Measurements from ENCODE around the gene CIB4.

CIB4 gene

GRCh38 chr2:26583381-26583911 is 57.7 kb downstream of the CIB4 start:
- no peak for FAIRE-seq
- no peak for DNase-seq (ENCODE audit: low spot score)

DNA sequence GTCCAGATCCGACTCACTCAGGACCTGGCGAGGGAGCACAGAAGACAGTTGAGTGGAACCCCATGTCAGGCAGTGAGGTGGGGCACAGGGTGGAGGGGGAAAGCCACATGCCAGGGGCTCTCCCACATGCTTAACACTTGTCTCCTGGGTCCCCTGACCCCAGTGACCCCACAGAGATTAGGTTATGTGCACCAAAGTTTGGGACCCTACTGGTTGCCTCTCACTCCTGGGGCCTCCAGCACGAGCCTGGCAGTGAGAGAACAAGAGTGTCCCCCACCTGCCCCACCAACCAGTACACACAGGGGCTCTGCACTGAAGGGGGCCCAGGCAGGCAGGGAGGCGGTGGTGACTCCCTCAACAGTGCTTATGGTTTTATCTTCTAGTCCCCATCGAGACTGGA is 58.3 kb downstream of the CIB4 start:
- FAIRE-seq (no peak), DNase-seq (ENCODE audit: low spot score) (no peak)

GRCh38 chr2:26581991-26582842 is 58.9 kb downstream of the CIB4 start:
- DNase-seq (ENCODE audit: low spot score) (no peak), FAIRE-seq (no peak)

DNA sequence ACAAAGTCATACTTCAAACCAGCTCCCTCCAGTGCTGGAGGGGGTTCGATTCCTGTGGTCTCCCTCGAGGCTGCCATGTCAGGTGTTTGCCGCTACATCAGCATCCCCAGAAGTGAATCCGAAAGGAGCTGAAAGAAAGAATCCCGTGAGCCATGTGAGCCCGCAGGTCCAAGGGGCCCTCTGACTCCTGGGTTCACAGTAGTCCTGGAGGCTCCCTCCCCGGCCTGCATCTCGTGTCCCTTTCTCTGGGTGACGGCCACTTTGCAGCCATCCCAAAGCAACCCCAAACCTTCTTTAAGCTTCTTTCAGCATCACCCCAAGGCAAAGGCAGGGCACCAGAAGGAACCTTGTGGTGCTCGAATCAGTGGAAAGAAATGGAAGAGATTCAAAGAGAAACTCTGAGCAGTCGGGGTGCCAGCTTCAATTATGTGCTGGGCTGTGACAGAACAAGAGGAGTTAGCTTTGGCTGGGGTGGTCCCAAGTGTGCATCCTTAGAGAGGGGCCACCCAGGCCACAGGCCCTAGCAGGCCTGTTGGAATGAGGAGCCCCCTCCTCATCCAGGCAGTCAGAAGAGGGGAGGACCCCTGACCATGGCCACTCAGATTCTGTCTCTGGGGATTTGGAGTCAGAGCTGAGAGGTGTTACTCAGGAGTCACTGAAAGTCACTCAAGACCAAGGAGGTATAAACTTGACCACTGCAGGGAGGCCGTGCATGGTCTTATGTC is 59.7 kb downstream of the CIB4 start:
- DNase-seq (ENCODE audit: low spot score) (no peak), FAIRE-seq (peak; percentile 65)

- FAIRE-seq (no peak), DNase-seq (ENCODE audit: low spot score) (no peak)
Observed at GRCh38 chr2:26580751-26581150, 60.4 kb downstream of the CIB4 start.

DNA sequence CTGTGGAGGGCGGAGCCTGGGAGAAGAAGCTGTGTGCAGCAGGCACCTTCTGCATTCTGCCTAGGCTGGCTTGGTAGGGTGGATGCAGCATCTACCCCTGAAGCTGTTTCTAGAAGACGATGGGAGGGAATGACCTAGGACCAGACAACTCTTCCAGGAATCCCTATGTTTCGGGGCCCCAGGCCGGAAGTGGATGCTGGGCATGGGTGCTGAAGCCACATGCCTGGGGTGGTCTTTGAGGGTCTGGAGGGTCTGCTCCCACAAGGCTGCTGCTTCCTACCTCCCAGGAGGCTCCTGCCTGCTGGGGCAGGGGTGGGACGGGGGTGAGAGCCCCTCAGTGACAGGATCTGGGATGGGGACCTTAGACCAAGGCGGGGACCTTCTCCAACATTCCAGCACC is 61.0 kb downstream of the CIB4 start:
- DNase-seq (ENCODE audit: low spot score) (no peak), FAIRE-seq (no peak)

DNA sequence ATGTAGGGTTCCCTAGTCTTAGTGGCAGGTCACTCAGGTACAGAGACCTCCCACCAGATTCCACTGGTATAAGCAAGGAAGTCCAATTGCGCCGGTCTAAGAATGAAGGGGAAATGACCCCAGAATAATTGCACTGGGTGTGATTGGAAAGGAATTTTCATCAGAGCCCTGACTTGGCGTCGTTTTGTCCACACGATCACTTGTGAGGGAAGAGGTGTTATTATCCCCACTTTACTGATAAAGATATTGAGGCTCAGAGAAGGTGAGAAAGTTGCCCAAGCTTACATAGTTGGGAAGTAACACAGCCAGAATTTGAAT is 61.5 kb downstream of the CIB4 start:
- DNase-seq (ENCODE audit: low spot score) (no peak), FAIRE-seq (no peak)

DNA sequence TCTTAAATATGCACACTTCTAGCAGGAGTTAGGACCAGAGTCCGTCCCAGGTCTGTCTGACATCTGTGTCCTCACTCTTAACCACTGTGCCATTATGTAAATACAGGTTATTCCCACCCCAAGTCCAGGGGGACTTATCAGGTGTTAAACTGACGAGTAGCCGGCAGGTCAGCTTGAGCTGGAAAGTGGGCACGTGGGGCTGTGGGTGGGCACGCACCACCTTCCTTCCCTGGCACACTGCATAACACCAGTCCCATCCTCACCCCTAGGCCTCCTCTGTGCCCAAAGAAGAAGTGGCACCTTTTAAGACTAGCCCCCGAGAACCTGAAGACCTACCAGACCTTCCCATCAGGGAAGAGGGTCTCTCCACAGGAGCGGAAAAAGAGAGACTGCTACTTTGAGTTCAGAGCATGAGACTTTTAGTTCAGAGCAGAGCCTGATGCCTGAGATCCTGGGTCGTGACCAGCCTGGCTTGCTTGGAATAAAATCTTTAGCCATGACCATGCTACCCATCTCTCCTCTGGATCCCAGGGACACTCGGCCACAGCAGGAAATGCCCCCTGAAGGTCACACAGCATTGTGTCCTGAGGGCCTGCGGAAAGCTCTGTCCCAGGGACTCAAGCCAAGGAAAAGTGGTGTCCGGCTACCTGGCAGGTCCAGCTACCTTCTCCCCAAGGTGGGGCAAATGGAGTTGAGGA is 62.0 kb downstream of the CIB4 start:
- FAIRE-seq (peak; percentile 66), DNase-seq (ENCODE audit: low spot score) (no peak)

- FAIRE-seq (no peak), DNase-seq (ENCODE audit: low spot score) (no peak)
Observed at GRCh38 chr2:26578581-26578980, 62.6 kb downstream of the CIB4 start.

GRCh38 chr2:26578113-26578458 is 63.1 kb downstream of the CIB4 start:
- no peak for DNase-seq (ENCODE audit: low spot score)
- no peak for FAIRE-seq

DNA sequence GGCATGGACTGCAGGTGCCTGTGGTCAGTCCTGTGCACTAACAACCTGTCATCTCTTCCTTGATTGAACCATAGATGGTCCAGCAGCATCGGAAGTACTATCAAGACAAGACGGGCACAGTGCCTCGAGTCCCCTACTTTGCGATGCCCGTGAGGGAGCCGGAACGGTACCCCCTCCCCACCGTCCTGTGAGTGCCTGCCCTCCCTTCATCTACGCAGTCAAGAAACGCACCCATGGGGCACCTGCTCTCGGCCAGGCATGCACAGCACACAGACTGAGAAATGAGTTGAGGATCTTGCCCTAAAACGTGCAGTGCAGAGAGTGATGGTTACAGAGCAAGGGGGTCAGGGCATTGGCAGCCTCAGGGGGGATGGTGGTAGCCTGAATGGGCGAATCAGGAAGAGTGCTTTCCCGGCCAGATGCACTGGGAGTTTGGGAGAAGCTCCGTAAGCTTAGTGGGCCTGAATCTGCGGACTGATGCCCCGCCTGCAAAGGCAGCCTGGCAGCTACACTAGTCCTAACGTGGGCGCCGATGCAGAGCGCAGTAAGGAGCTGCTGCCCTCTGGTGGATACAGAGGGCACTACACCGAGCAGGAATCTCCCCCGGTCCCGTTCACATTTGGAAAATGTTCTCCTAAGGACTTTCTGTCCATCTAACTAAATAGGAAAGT is 63.6 kb downstream of the CIB4 start:
- DNase-seq (ENCODE audit: low spot score) (peak; percentile 90), FAIRE-seq (peak; percentile 91)

DNA sequence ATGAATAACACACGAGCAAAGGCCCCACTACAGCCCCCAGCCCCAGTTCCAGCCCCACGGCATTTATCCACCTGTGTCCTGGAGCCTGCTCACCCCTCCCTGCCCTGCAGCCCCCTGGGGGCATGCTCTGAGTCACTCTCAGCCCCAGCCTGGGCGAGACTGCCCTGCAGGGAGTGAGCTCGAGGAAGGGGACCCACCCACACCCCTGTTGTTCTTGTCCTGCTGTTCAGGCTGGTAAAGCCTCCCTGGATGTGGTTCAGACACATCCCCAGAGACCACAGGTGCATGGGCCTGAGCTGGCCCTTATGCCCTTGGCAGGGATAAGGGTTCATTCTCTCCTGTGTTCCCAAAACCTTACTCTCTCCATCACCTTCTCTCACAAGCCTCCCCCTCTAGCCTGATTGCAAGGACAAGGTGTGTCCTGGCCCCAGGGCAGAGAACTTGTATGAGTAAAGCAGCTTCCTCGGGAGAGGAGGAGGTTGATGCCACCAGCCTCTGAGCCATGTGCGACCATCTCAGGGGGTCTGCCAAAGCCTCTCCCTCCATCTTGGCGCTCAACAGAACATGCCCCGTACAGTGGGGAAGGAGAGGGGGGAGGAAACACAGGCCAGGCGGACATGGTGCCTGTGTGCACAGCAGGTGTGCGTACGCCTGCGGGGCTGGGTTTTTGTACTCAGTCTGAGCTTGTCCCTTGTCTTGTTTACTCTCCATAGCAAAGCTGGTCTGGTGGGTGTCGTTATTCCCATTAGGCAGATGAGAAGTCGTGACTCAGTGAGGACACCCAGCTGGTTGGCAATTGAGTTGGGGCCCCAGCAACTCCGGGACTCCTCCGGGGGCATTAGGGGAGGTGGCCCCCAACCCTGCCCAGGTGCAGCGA is 64.4 kb downstream of the CIB4 start:
- peak; percentile 46 for FAIRE-seq
- DNase-seq (ENCODE audit: low spot score): no peak

- FAIRE-seq (peak; percentile 53), DNase-seq (ENCODE audit: low spot score) (no peak)
Observed at GRCh38 chr2:26575836-26576564, 65.2 kb downstream of the CIB4 start.

- DNase-seq (ENCODE audit: low spot score) (no peak), FAIRE-seq (no peak)
Observed at GRCh38 chr2:26574900-26575560, 66.1 kb downstream of the CIB4 start.

DNA sequence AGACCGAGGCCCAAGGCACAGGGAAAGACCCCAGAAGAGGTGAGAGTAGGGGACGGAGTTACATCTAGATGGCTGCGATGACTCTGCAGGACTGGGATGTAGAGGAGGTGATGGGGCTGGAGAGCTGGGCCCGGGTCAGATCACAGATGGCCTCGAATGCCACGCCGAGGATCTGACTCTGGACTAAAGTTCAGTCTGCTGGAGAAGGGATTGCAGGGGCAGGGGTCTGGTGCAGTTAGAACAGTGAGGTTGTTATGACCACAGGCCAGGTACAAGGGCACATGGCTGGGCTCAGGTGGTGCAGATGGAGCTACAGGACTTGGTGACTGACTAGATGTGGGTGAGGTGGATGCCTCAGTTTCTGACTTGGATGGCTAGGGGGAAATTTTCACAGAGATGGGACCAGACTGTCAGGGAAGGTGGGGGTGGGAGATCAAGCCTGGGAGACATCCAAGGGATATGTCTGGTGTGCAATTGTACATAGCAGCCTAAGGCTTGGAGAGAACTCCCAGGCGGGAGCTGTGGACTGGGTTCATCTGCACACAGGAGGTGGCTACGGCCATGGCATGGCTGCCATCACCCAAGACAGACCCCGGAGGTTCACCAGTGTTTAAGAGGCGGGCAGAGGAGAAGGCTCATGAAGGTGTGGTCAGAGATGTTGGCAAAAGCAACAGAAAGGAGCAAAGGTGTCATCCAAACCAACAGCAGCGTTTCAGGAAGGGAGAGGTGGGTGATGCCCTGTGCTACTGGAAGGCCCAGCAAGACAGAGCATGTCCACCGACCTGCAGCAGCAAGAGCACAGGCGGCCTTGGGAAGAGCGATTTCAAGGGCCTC is 66.9 kb downstream of the CIB4 start:
- FAIRE-seq (no peak), DNase-seq (ENCODE audit: low spot score) (no peak)

GRCh38 chr2:26573241-26573925 is 67.8 kb downstream of the CIB4 start:
- no peak for FAIRE-seq
- no peak for DNase-seq (ENCODE audit: low spot score)

- DNase-seq (ENCODE audit: low spot score): no peak
- FAIRE-seq: no peak
Observed at GRCh38 chr2:26572591-26572990, 68.6 kb downstream of the CIB4 start.

DNA sequence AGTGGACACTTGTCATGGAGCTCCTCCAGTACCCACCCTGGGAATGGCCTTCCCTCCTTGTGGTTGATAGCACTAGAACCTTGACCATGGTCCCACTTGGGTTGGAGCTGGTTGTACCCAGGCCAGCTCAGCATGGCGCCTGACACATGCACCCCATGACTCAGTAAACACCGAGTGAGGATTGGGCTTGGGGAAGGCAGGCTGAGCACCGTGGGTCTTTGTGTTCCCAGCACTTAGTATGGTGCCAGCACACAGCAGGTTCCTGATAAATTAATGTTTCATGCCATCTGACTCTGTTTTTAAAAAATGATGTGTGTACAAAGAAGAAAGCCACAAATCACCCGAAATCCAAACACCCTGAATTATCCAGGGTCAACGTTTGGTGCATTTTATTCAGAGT is 69.8 kb downstream of the CIB4 start:
- no peak for FAIRE-seq

More for the DNA sequence above, 69.8 kb downstream of the CIB4 start:
- DNase-seq (ENCODE audit: low spot score): no peak

All from urothelium cell line (cell line).